GM18511 (cell line): ENCODE data around the gene C1R.
"Not testable (repeated sequence)": the region's sequence is repeated elsewhere in the genome, so short reads cannot be mapped to it uniquely, and the experiment has no call there.

Experiments used
- ATAC-seq: cut with Tn5 transposase; IDR thresholded peaks from one replicate; pipeline ENCODE4 v1.9.1; 2021; ENCODE audit warnings: mild to moderate bottlenecking, moderate library complexity; ENCODE audit not compliant: unreplicated experiment

Gene C1R

GRCh38 chr12:7069386-7069785 lies 22.9 kb downstream of the C1R start:
- no peak for ATAC-seq

- ATAC-seq = no peak
These were observed 23.3 kb downstream of the C1R start for GRCh38 chr12:7068994-7069346.

- no peak for ATAC-seq
These were observed 23.8 kb downstream of the C1R start for GRCh38 chr12:7068240-7068993.

GRCh38 chr12:7067096-7067495 lies 25.1 kb downstream of the C1R start:
- no peak for ATAC-seq

- ATAC-seq = no peak
These were observed 25.6 kb downstream of the C1R start for GRCh38 chr12:7066596-7066995.

- ATAC-seq = no peak
These were observed 27.1 kb downstream of the C1R start for GRCh38 chr12:7065073-7065623.

- no peak for ATAC-seq
These were observed 27.7 kb downstream of the C1R start for GRCh38 chr12:7064516-7064915.

- ATAC-seq = no peak
These were observed 30.6 kb downstream of the C1R start for GRCh38 chr12:7061596-7061995.

GRCh38 chr12:7061138-7061537 lies 31.1 kb downstream of the C1R start:
- no peak for ATAC-seq

- no peak for ATAC-seq
These were observed 31.8 kb downstream of the C1R start, which contains the start of gene C1S for GRCh38 chr12:7060353-7060954. C1S (plus strand) TSS chr12:7060718; CDS start chr12:7061913, 1,195 bp downstream.

GRCh38 chr12:7059780-7060179 lies 32.5 kb downstream of the C1R start:
- no peak for ATAC-seq

- no peak for ATAC-seq
These were observed 33.3 kb downstream of the C1R start for GRCh38 chr12:7058850-7059395.

GRCh38 chr12:7058163-7058845 lies 33.9 kb downstream of the C1R start:
- no peak for ATAC-seq

GRCh38 chr12:7055736-7056135 lies 36.5 kb downstream of the C1R start:
- not testable (repeated sequence) for ATAC-seq

GRCh38 chr12:7054925-7055324 lies 37.3 kb downstream of the C1R start:
- no peak for ATAC-seq

- not testable (repeated sequence) for ATAC-seq
These were observed 42.3 kb downstream of the C1R start for GRCh38 chr12:7049973-7050372.

GRCh38 chr12:7049445-7049951 lies 42.7 kb downstream of the C1R start:
- not testable (repeated sequence) for ATAC-seq

- no peak for ATAC-seq
These were observed 44.9 kb downstream of the C1R start for GRCh38 chr12:7047306-7047705.

- no peak for ATAC-seq
These were observed 45.7 kb downstream of the C1R start for GRCh38 chr12:7046383-7047105.

GRCh38 chr12:7045913-7046312 lies 46.3 kb downstream of the C1R start:
- ATAC-seq = no peak

GRCh38 chr12:7042842-7043241 lies 49.4 kb downstream of the C1R start:
- ATAC-seq = no peak
